CD4-positive, alpha-beta T cell (primary cell): ENCODE data around the gene KLB. TPM values are rescaled to one million over a fixed set of nuclear protein-coding genes. Genes with fewer than 3 reads are reported as not detected.

ENCODE experiments used
- ATAC-seq: fragments of 200-7000 bp; cut with Tn5 transposase; one replicate; pipeline ENCODE4 v1.10.0; 2022; ENCODE audit warnings: mild to moderate bottlenecking; ENCODE audit not compliant: poor library complexity
- CTCF ChIA-PET: fragments of 350-600 bp; sonication (Branson Sonifier 250); formaldehyde crosslinking; loops from one replicate; lab custom pipeline; 2021; ENCODE audit warnings: antibody characterized with exemption, inconsistent platforms; lab: Charles Lee
- POLR2A ChIA-PET: fragments of 350-600 bp; sonication (Branson Sonifier 250); formaldehyde crosslinking; loops from one replicate; lab custom pipeline; 2021; ENCODE audit warnings: antibody characterized with exemption, inconsistent platforms; lab: Charles Lee
- DNase-seq, 14 experiments: peaks; one replicate each; pipeline ENCODE4 v3.0.0-alpha.2; 2013 to 2020; ENCODE audit warnings: mixed read lengths in 2 of 14
- H3K27ac ChIP-seq, 2 donors: one replicate each; pipeline versions ENCODE4 v1.5.1 to v1.7.0; 2013; ENCODE audit warnings: low read length in 2 of 2, low read depth in 1 of 2, mild to moderate bottlenecking in 1 of 2
- H3K27me3 ChIP-seq, 2 experiments: 1 replicate in 1 of 2; 2 replicates in 1 of 2; pipeline versions ENCODE4 v1.6.1 to v1.7.0; 2013; ENCODE audit warnings: low read length in 2 of 2, control low read depth in 1 of 2, mild to moderate bottlenecking in 1 of 2, moderate library complexity in 1 of 2; ENCODE audit not compliant: insufficient read depth in 2 of 2, control insufficient read depth in 1 of 2
- H3K36me3 ChIP-seq: one replicate; pipeline ENCODE4 v1.6.1; 2013; ENCODE audit warnings: low read length, control low read depth; ENCODE audit not compliant: insufficient read depth
- H3K4me1 ChIP-seq: one replicate; pipeline ENCODE4 v1.6.1; 2013; ENCODE audit warnings: low read length, control low read depth; ENCODE audit not compliant: insufficient read depth
- H3K4me3 ChIP-seq: one replicate; pipeline ENCODE4 v1.5.1; 2013; ENCODE audit warnings: mild to moderate bottlenecking, low read length, moderate library complexity
- H3K9me3 ChIP-seq, 2 experiments: 1 replicate in 1 of 2; 2 replicates in 1 of 2; pipeline versions ENCODE4 v1.6.1 to v1.7.0; 2013; ENCODE audit warnings: low read length in 2 of 2, mild to moderate bottlenecking in 2 of 2, control low read depth in 1 of 2, moderate library complexity in 1 of 2; ENCODE audit not compliant: control insufficient read depth in 1 of 2, insufficient read depth in 1 of 2
- H3K27ac Mint-ChIP-seq: one replicate; pipeline ENCODE4 v1.8.0; 2020; ENCODE audit warnings: mixed read lengths
- H3K27me3 Mint-ChIP-seq: one replicate; pipeline ENCODE4 v1.8.0; 2021; ENCODE audit warnings: mixed read lengths
- H3K36me3 Mint-ChIP-seq: one replicate; pipeline ENCODE4 v1.8.0; 2021; ENCODE audit warnings: low read depth, mixed read lengths
- H3K4me1 Mint-ChIP-seq: one replicate; pipeline ENCODE4 v1.8.0; 2021; ENCODE audit warnings: low read depth, mixed read lengths
- H3K4me3 Mint-ChIP-seq: one replicate; pipeline ENCODE4 v1.8.0; 2020; ENCODE audit warnings: mild to moderate bottlenecking, mixed read lengths
- H3K9me3 Mint-ChIP-seq: one replicate; pipeline ENCODE4 v1.8.0; 2020; ENCODE audit warnings: mixed read lengths
- CTCF ChIP-seq: fragments of 200-600 bp; IDR thresholded peaks from one replicate; pipeline ENCODE4 v1.8.0; 2022; ENCODE audit warnings: antibody characterized with exemption, mild to moderate bottlenecking
- intact Hi-C, 2 experiments: fragments of 100-400 bp; cut with DNase I in 1 of 2; cut with micrococcal nuclease in 1 of 2; formaldehyde crosslinking; loops; one replicate each; pipeline versions ENCODE4 v1.15.1 to v1.9.0; 2023 to 2025; cut with DNase I, micrococcal nuclease
- total RNA-seq, 174 experiments: library from RNA in 2 of 174; stranded (reverse) in 2 of 174; gene quantifications; one replicate each; pipeline ENCODE4 v1.2.3 and lab custom pipeline; 2021 to 2026

KLB gene
- total RNA-seq, 2 experiments from 2014 or later: not detected

- no peak overlapping the region for H3K27ac Mint-ChIP-seq
- POLR2A ChIA-PET: no interaction called here
- no peak for TF ChIP-seq CTCF
Observed at GRCh38 chr4:39464886-39465501, 58.3 kb downstream of the KLB start.

GRCh38 chr4:39466747-39467146, 60.0 kb downstream of the KLB start:
- Histone ChIP-seq H3K27ac (no peak overlapping the region), H3K4me1 (no peaks in the 10 kb centered on the region), H3K9me3 (no peaks in the 10 kb centered on the region), H3K27me3 (no peaks in the 10 kb centered on the region), H3K36me3 (peaks cover 29% of the 10 kb centered on the region), H3K4me3 (no peak overlapping the region)
- ChIA-PET POLR2A (no interaction called here), CTCF (no interaction called here)
- Mint-ChIP-seq H3K36me3 (peaks cover 53% of the 10 kb centered on the region), H3K9me3 (no peaks in the 10 kb centered on the region), H3K4me1 (peaks cover 7% of the 10 kb centered on the region), H3K27me3 (no peaks in the 10 kb centered on the region), H3K4me3 (no peak overlapping the region), H3K27ac (no peak overlapping the region)
- no peak for ATAC-seq
- no peak for TF ChIP-seq CTCF
- intact Hi-C loops: loop anchor here in 1 of 2 experiments (10.0 kb wide), 1 partner anchor 588 kb away; the partner anchor contains the start of gene N4BP2
- no peak for DNase-seq

More at GRCh38 chr4:39464886-39465501, 58.3 kb downstream of the KLB start:
- ATAC-seq (no peak), DNase-seq (no peak)
- Mint-ChIP-seq H3K27me3 (no peaks in the 10 kb centered on the region), H3K4me1 (peaks cover 7% of the 10 kb centered on the region), H3K4me3 (no peak overlapping the region), H3K36me3 (peaks cover 47% of the 10 kb centered on the region), H3K9me3 (no peaks in the 10 kb centered on the region)
- no peaks in the 10 kb centered on the region for H3K27me3 ChIP-seq
- peaks cover 2% of the 10 kb centered on the region for H3K4me1 ChIP-seq
- no peak overlapping the region for H3K4me3 ChIP-seq
- intact Hi-C loops: loop anchor here in 1 of 2 experiments (5.0 to 10.0 kb wide), 2 partner anchors 382 to 590 kb away; partner anchors contain the start of gene N4BP2
- H3K27ac ChIP-seq: no peak overlapping the region
- no peaks in the 10 kb centered on the region for H3K9me3 ChIP-seq
- CTCF ChIA-PET: no interaction called here
- peaks cover 30% of the 10 kb centered on the region for H3K36me3 ChIP-seq

- CTCF ChIA-PET: no interaction called here
- ATAC-seq: no peak
- H3K9me3 ChIP-seq: no peaks in the 10 kb centered on the region
- Mint-ChIP-seq H3K9me3 (no peaks in the 10 kb centered on the region), H3K4me1 (peaks cover 7% of the 10 kb centered on the region), H3K27me3 (no peaks in the 10 kb centered on the region), H3K4me3 (no peak overlapping the region), H3K27ac (no peak overlapping the region), H3K36me3 (peaks cover 60% of the 10 kb centered on the region)
- H3K4me3 ChIP-seq: no peak overlapping the region
- no peaks in the 10 kb centered on the region for H3K27me3 ChIP-seq
- peaks cover 37% of the 10 kb centered on the region for H3K36me3 ChIP-seq
- POLR2A ChIA-PET: no interaction called here
- no peak for TF ChIP-seq CTCF
- H3K27ac ChIP-seq: no peak overlapping the region
- intact Hi-C loops: loop anchor here in 1 of 2 experiments (10.0 kb wide), 1 partner anchor 587 kb away; the partner anchor contains the start of gene N4BP2
- no peak for DNase-seq
- no peaks in the 10 kb centered on the region for H3K4me1 ChIP-seq
Observed at GRCh38 chr4:39467464-39467863, 60.7 kb downstream of the KLB start.
